ENCODE data around the gene ESPN. TPM values are rescaled to one million over a fixed set of nuclear protein-coding genes. Genes with fewer than 3 reads are reported as not detected.

ESPN gene
- total RNA-seq, 1 donor from 2014 or later, result 1.6 TPM

GRCh38 chr1:6385488-6386191 is 38.9 kb upstream of the ESPN start:
- DNase-seq (ENCODE audit: low spot score in 2 of 2, unreplicated experiment in 2 of 2), result no peak
- Mint-ChIP-seq H3K36me3 (peaks cover 5% of the 10 kb centered on the region), H3K4me1 (peaks cover 17% of the 10 kb centered on the region), H3K4me3 (peak overlapping the region; percentile 28), H3K9me3 (peaks cover 4% of the 10 kb centered on the region), H3K27me3 (ENCODE audit: low read depth) (no peaks in the 10 kb centered on the region), H3K27ac (peak overlapping the region; percentile 7)
- TF ChIP-seq CTCF (IDR thresholded peaks at IDR 0.05; ENCODE audit: unreplicated experiment), result no peak

- H3K36me3 Mint-ChIP-seq, result peaks cover 4% of the 10 kb centered on the region
- peaks cover 17% of the 10 kb centered on the region for H3K4me1 Mint-ChIP-seq
- no peak overlapping the region for H3K4me3 Mint-ChIP-seq
- DNase-seq (ENCODE audit: low spot score in 2 of 2, unreplicated experiment in 2 of 2), result no peak
- TF ChIP-seq CTCF (IDR thresholded peaks at IDR 0.05; ENCODE audit: unreplicated experiment), result no peak
- no peak overlapping the region for H3K27ac Mint-ChIP-seq
- H3K27me3 Mint-ChIP-seq (ENCODE audit: low read depth), result no peaks in the 10 kb centered on the region
- peaks cover 4% of the 10 kb centered on the region for H3K9me3 Mint-ChIP-seq
Measured at GRCh38 chr1:6386371-6386949, 38.1 kb upstream of the ESPN start.

- Mint-ChIP-seq H3K4me3 (no peak overlapping the region), H3K36me3 (no peaks in the 10 kb centered on the region), H3K27ac (no peak overlapping the region), H3K27me3 (ENCODE audit: low read depth) (peaks cover 7% of the 10 kb centered on the region), H3K9me3 (no peaks in the 10 kb centered on the region), H3K4me1 (peaks cover 31% of the 10 kb centered on the region)
- DNase-seq (ENCODE audit: low spot score in 2 of 2, unreplicated experiment in 2 of 2), result no peak
- no peak for TF ChIP-seq CTCF (IDR thresholded peaks at IDR 0.05; ENCODE audit: unreplicated experiment)
Measured at GRCh38 chr1:6389971-6390370, 34.6 kb upstream of the ESPN start.

GRCh38 chr1:6391951-6392808 is 32.4 kb upstream of the ESPN start:
- Mint-ChIP-seq H3K4me3 (peak overlapping the region; percentile 61), H3K27ac (peak overlapping the region; percentile 39), H3K9me3 (no peaks in the 10 kb centered on the region), H3K36me3 (no peaks in the 10 kb centered on the region), H3K27me3 (ENCODE audit: low read depth) (peaks cover 11% of the 10 kb centered on the region), H3K4me1 (peaks cover 14% of the 10 kb centered on the region)
- DNase-seq (ENCODE audit: low spot score in 2 of 2, unreplicated experiment in 2 of 2), result no peak
- TF ChIP-seq CTCF (IDR thresholded peaks at IDR 0.05; ENCODE audit: unreplicated experiment), result no peak

- H3K4me1 Mint-ChIP-seq, result peaks cover 14% of the 10 kb centered on the region
- TF ChIP-seq CTCF (IDR thresholded peaks at IDR 0.05; ENCODE audit: unreplicated experiment), result no peak
- no peaks in the 10 kb centered on the region for H3K36me3 Mint-ChIP-seq
- no peaks in the 10 kb centered on the region for H3K9me3 Mint-ChIP-seq
- H3K27ac Mint-ChIP-seq, result peak overlapping the region; percentile 56
- H3K4me3 Mint-ChIP-seq, result peak overlapping the region; percentile 75
- H3K27me3 Mint-ChIP-seq (ENCODE audit: low read depth), result peaks cover 13% of the 10 kb centered on the region
- no peak for DNase-seq (ENCODE audit: low spot score in 2 of 2, unreplicated experiment in 2 of 2)
Measured at GRCh38 chr1:6392809-6393399, 31.7 kb upstream of the ESPN start.

Measured in mesothelial cell of epicardium (in vitro differentiated cells).